ENCODE measurements around the gene NTRK3. TPM values are rescaled to one million over a fixed set of nuclear protein-coding genes. Genes with fewer than 3 reads are reported as not detected.

Gene NTRK3
- total RNA-seq, 1 experiment from 2014 or later: 2.3 TPM

DNA sequence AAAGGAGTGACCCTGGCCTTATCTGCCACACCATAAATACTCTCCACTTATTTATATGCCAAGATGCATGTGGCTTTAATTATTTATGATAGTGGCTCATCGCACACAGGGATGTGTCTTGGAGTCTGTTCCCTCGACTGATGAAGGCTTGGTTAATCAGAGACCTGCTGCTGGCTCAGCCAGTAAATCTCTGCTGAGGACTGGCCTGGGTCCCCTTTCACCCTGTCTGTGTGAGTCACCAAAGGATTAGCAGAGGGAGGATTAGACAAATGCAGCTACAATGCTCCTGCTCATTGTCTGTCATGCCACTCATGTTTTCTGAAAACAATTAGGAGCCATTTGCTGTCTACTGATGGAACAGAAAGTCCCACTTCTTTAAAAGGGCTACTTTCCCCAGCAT is 226.8 kb downstream of the NTRK3 start:
- DNase-seq: no peak
- Histone ChIP-seq H3K36me3 (replicated peaks; ENCODE audit: control insufficient read depth, insufficient read depth, low read length) (no peaks in the 10 kb centered on the region), H3K27me3 (ENCODE audit: control insufficient read depth, insufficient read depth, low read length) (no peaks in the 10 kb centered on the region), H3K4me3 (ENCODE audit: insufficient read depth, low read depth, low read length) (no peak overlapping the region)

GRCh38 chr15:88028024-88028423 is 228.5 kb downstream of the NTRK3 start:
- peak; percentile 37 for DNase-seq

GRCh38 chr15:88023914-88024313 is 232.6 kb downstream of the NTRK3 start:
- no peak for DNase-seq
- Histone ChIP-seq H3K4me3 (ENCODE audit: insufficient read depth, low read depth, low read length) (no peak overlapping the region), H3K36me3 (replicated peaks; ENCODE audit: control insufficient read depth, insufficient read depth, low read length) (no peaks in the 10 kb centered on the region), H3K27me3 (ENCODE audit: control insufficient read depth, insufficient read depth, low read length) (no peaks in the 10 kb centered on the region)

More at GRCh38 chr15:88028024-88028423, 228.5 kb downstream of the NTRK3 start:
- no peaks in the 10 kb centered on the region for H3K36me3 ChIP-seq (replicated peaks; ENCODE audit: control insufficient read depth, insufficient read depth, low read length)
- H3K4me3 ChIP-seq (ENCODE audit: insufficient read depth, low read depth, low read length): no peak overlapping the region
- no peaks in the 10 kb centered on the region for H3K27me3 ChIP-seq (ENCODE audit: control insufficient read depth, insufficient read depth, low read length)

DNA sequence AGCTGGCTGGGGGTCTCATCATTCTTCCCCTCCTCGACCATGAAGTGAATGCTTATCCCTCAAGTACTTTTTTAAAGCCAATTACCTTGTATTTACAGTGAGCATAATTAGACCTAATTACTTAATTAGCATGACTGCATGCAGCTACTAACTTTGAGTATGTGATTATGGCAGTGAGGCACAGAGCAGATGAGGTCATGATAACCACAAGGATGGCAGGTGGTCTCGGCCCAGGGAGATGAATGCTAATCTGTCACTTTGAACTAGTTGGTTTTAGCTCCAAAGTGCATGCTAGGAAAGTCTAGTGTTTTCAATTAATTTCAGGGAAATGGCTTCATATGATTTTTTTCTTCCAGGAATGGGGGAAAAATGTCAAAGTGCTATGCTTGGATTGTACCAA is 233.8 kb downstream of the NTRK3 start:
- Histone ChIP-seq H3K27me3 (ENCODE audit: control insufficient read depth, insufficient read depth, low read length) (no peaks in the 10 kb centered on the region), H3K36me3 (replicated peaks; ENCODE audit: control insufficient read depth, insufficient read depth, low read length) (no peaks in the 10 kb centered on the region), H3K4me3 (ENCODE audit: insufficient read depth, low read depth, low read length) (no peak overlapping the region)
- DNase-seq: no peak

- no peak for DNase-seq
- Histone ChIP-seq H3K27me3 (ENCODE audit: control insufficient read depth, insufficient read depth, low read length) (no peaks in the 10 kb centered on the region), H3K36me3 (replicated peaks; ENCODE audit: control insufficient read depth, insufficient read depth, low read length) (no peaks in the 10 kb centered on the region), H3K4me3 (ENCODE audit: insufficient read depth, low read depth, low read length) (no peak overlapping the region)
Observed at GRCh38 chr15:88021601-88022000, 234.9 kb downstream of the NTRK3 start.

GRCh38 chr15:88020806-88021205 is 235.7 kb downstream of the NTRK3 start:
- Histone ChIP-seq H3K36me3 (replicated peaks; ENCODE audit: control insufficient read depth, insufficient read depth, low read length) (no peaks in the 10 kb centered on the region), H3K27me3 (ENCODE audit: control insufficient read depth, insufficient read depth, low read length) (no peaks in the 10 kb centered on the region), H3K4me3 (ENCODE audit: insufficient read depth, low read depth, low read length) (no peak overlapping the region)
- DNase-seq: no peak

DNA sequence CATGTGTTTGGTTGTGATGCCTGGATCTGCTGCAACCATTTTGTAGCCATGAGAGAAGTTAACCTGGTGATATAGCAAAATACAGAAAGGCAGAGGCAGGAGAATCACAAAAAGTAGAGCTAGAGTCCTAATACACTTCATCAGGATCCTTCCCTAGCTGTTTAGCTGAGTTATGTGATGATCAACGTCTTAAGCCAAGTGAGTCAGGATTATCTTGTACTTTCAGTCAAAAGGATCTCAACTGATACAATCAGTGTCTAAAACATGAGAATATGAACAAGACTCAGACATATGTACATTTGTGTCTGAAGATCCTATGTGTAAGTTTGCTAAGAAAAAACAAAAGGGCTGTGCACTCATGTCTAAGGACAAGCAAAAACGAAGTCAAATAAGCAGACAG is 236.9 kb downstream of the NTRK3 start:
- DNase-seq: no peak
- Histone ChIP-seq H3K4me3 (ENCODE audit: insufficient read depth, low read depth, low read length) (no peak overlapping the region), H3K27me3 (ENCODE audit: control insufficient read depth, insufficient read depth, low read length) (no peaks in the 10 kb centered on the region), H3K36me3 (replicated peaks; ENCODE audit: control insufficient read depth, insufficient read depth, low read length) (no peaks in the 10 kb centered on the region)

GRCh38 chr15:88018869-88019641 is 237.5 kb downstream of the NTRK3 start:
- Histone ChIP-seq H3K4me3 (ENCODE audit: insufficient read depth, low read depth, low read length) (no peak overlapping the region), H3K36me3 (replicated peaks; ENCODE audit: control insufficient read depth, insufficient read depth, low read length) (no peaks in the 10 kb centered on the region), H3K27me3 (ENCODE audit: control insufficient read depth, insufficient read depth, low read length) (no peaks in the 10 kb centered on the region)
- no peak for DNase-seq

- no peak overlapping the region for H3K4me3 ChIP-seq (ENCODE audit: insufficient read depth, low read depth, low read length)
- no peaks in the 10 kb centered on the region for H3K27me3 ChIP-seq (ENCODE audit: control insufficient read depth, insufficient read depth, low read length)
- DNase-seq: no peak
- no peaks in the 10 kb centered on the region for H3K36me3 ChIP-seq (replicated peaks; ENCODE audit: control insufficient read depth, insufficient read depth, low read length)
Observed at GRCh38 chr15:88017753-88018152, 238.8 kb downstream of the NTRK3 start.

- Histone ChIP-seq H3K27me3 (ENCODE audit: control insufficient read depth, insufficient read depth, low read length) (no peaks in the 10 kb centered on the region), H3K4me3 (ENCODE audit: insufficient read depth, low read depth, low read length) (no peak overlapping the region), H3K36me3 (replicated peaks; ENCODE audit: control insufficient read depth, insufficient read depth, low read length) (no peaks in the 10 kb centered on the region)
- DNase-seq: peak; percentile 41
Observed at GRCh38 chr15:88016406-88016805, 240.1 kb downstream of the NTRK3 start.

GRCh38 chr15:88015228-88015860 is 241.2 kb downstream of the NTRK3 start:
- H3K36me3 ChIP-seq (replicated peaks; ENCODE audit: control insufficient read depth, insufficient read depth, low read length): no peaks in the 10 kb centered on the region
- DNase-seq: no peak
- H3K27me3 ChIP-seq (ENCODE audit: control insufficient read depth, insufficient read depth, low read length): no peaks in the 10 kb centered on the region
- no peak overlapping the region for H3K4me3 ChIP-seq (ENCODE audit: insufficient read depth, low read depth, low read length)

- Histone ChIP-seq H3K27me3 (ENCODE audit: control insufficient read depth, insufficient read depth, low read length) (no peaks in the 10 kb centered on the region), H3K4me3 (ENCODE audit: insufficient read depth, low read depth, low read length) (no peak overlapping the region), H3K36me3 (replicated peaks; ENCODE audit: control insufficient read depth, insufficient read depth, low read length) (no peaks in the 10 kb centered on the region)
- DNase-seq: no peak
Observed at GRCh38 chr15:88014454-88015160, 241.9 kb downstream of the NTRK3 start.

DNA sequence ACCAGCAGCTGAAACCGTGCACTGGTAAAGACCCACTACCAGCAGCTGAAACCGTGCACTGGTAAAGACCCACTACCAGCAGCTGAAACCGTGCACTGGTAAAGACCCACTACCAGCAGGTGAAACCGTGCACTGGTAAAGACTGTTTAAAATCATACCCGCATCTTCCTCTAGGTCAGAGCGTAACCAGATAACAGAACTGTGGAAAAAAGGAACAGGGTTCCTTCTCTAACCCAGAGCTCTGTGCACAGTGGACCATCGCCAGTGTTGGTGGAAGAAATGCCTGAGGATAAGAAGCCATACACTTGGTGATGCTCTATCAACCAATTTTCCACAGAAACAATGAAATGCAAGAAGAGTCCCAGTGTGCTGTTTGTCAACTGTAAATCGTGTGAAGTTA is 243.4 kb downstream of the NTRK3 start:
- Histone ChIP-seq H3K36me3 (replicated peaks; ENCODE audit: control insufficient read depth, insufficient read depth, low read length) (no peaks in the 10 kb centered on the region), H3K4me3 (ENCODE audit: insufficient read depth, low read depth, low read length) (no peak overlapping the region), H3K27me3 (ENCODE audit: control insufficient read depth, insufficient read depth, low read length) (no peaks in the 10 kb centered on the region)
- DNase-seq: no peak

GRCh38 chr15:88012688-88013087 is 243.9 kb downstream of the NTRK3 start:
- H3K27me3 ChIP-seq (ENCODE audit: control insufficient read depth, insufficient read depth, low read length): no peaks in the 10 kb centered on the region
- no peak overlapping the region for H3K4me3 ChIP-seq (ENCODE audit: insufficient read depth, low read depth, low read length)
- DNase-seq: no peak
- no peaks in the 10 kb centered on the region for H3K36me3 ChIP-seq (replicated peaks; ENCODE audit: control insufficient read depth, insufficient read depth, low read length)

DNA sequence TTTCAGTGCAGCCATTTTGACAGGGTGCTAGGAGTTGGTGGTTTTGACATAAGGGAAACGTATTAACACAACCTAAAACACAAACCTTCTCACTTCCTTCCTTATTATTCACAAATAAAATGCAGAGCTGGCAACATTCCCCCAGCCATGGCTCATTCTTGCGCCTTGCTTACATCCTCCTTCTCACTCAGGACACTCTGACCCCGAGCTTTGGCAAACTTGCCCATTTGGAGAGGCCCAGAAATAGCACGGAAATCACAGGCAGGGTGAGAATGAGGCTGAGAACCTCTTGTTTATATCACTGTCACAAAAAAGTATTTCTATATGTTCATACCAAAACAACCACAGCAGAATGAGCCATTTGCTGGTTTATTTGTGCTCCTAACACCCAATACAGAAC is 244.3 kb downstream of the NTRK3 start:
- Histone ChIP-seq H3K27me3 (ENCODE audit: control insufficient read depth, insufficient read depth, low read length) (no peaks in the 10 kb centered on the region), H3K4me3 (ENCODE audit: insufficient read depth, low read depth, low read length) (no peak overlapping the region), H3K36me3 (replicated peaks; ENCODE audit: control insufficient read depth, insufficient read depth, low read length) (no peaks in the 10 kb centered on the region)
- DNase-seq: no peak
